GM12878 (cell line): ENCODE data around the gene RSPH1. TPM values are rescaled to one million over a fixed set of nuclear protein-coding genes. Genes with fewer than 3 reads are reported as not detected.

Experiments used
- ATAC-seq: fragments of 200-7000 bp; cut with Tn5 transposase; 3 replicates; pipeline ENCODE4 v1.9.1; 2020; ENCODE audit warnings: mild to moderate bottlenecking, moderate library complexity
- BruUV-seq: library from RNA; stranded (reverse); fragments of 400-500 nt; replicated peaks from 2 replicates; lab custom pipeline; 2021; lab: Mats Ljungman, UMichigan
- CTCF ChIA-PET: fragments of 300-600 bp; sonication (Branson Sonifier 250); formaldehyde crosslinking; extraction: SDS; loops from one replicate; lab custom pipeline; 2021; ENCODE audit warnings: inconsistent platforms; lab: Yijun Ruan, JAX
- POLR2A ChIA-PET: fragments of 350-600 bp; formaldehyde crosslinking; extraction: SDS; loops from one replicate; lab custom pipeline; 2021; ENCODE audit warnings: inconsistent platforms; lab: Charles Lee
- RAD21 ChIA-PET: fragments of 300-600 bp; sonication (Branson Sonifier 250); formaldehyde crosslinking; loops from one replicate; lab custom pipeline; 2023; ENCODE audit warnings: antibody characterized with exemption; ENCODE audit not compliant: unreplicated experiment; lab: Charles Lee
- SMC1A ChIA-PET: fragments of 300-600 bp; sonication (Branson Sonifier 250); formaldehyde crosslinking; loops from one replicate; lab custom pipeline; 2023; ENCODE audit not compliant: unreplicated experiment, uncharacterized antibody; lab: Charles Lee
- DNase-seq: peaks from one replicate; pipeline ENCODE4 v3.0.0-alpha.2; 2011; ENCODE audit warnings: low read depth, low spot score
- FAIRE-seq: peaks from 3 replicates; lab custom pipeline; 2011; peaks lifted over from hg19 to GRCh38; lab: Jason Lieb, UNC
- H2AFZ ChIP-seq: 2 replicates; pipeline ENCODE4 v1.6.0; 2011; ENCODE audit warnings: low read depth, low read length, control low read depth; ENCODE audit not compliant: control insufficient read depth
- H3K27ac ChIP-seq: 2 replicates; pipeline ENCODE4 v1.5.1; 2011; ENCODE audit warnings: control low read depth; ENCODE audit not compliant: control insufficient read depth, insufficient read depth
- H3K27me3 ChIP-seq, 2 experiments: replicated peaks in 1 of 2; 2 replicates each; pipeline versions ENCODE4 v1.6.0 to v1.6.1; 2011; ENCODE audit warnings: low read length in 1 of 2; ENCODE audit not compliant: control insufficient read depth in 2 of 2, insufficient read depth in 2 of 2
- H3K36me3 ChIP-seq, 2 experiments: 2 replicates each; pipeline ENCODE4 v1.5.1; 2011; ENCODE audit warnings: low read length in 1 of 2; ENCODE audit not compliant: control insufficient read depth in 2 of 2, insufficient read depth in 2 of 2
- H3K4me1 ChIP-seq: 2 replicates; pipeline ENCODE4 v1.6.1; 2011; ENCODE audit warnings: mild to moderate bottlenecking, low read length, moderate library complexity, mixed read lengths; ENCODE audit not compliant: control insufficient read depth, insufficient read depth
- H3K4me2 ChIP-seq: 2 replicates; pipeline ENCODE4 v1.6.0; 2011; ENCODE audit warnings: control low read depth; ENCODE audit not compliant: control insufficient read depth, insufficient read depth
- H3K4me3 ChIP-seq: fragments of 200-600 bp; sonication (generic); 2 replicates; pipeline ENCODE4 v1.5.1; 2016
- H3K79me2 ChIP-seq: 2 replicates; pipeline ENCODE4 v1.6.0; 2011; ENCODE audit warnings: low read length; ENCODE audit not compliant: control insufficient read depth, insufficient read depth
- H3K9ac ChIP-seq: 2 replicates; pipeline ENCODE4 v1.8.0; 2011; ENCODE audit warnings: low read length, control low read depth, mixed read lengths; ENCODE audit not compliant: control insufficient read depth, insufficient read depth
- H3K9me3 ChIP-seq: replicated peaks from 3 replicates; pipeline ENCODE4 v1.5.1; 2011; ENCODE audit warnings: mild to moderate bottlenecking, low read length; ENCODE audit not compliant: control insufficient read depth, insufficient read depth
- H4K20me1 ChIP-seq: 2 replicates; pipeline ENCODE4 v1.6.0; 2011; ENCODE audit not compliant: control insufficient read depth, insufficient read depth
- EZH2 ChIP-seq: IDR thresholded peaks from 2 replicates; pipeline ENCODE4 v1.6.1; 2012; ENCODE audit warnings: low read depth, mild to moderate bottlenecking, control low read depth, inconsistent platforms, low read length, borderline replicate concordance; ENCODE audit not compliant: control insufficient read depth
- IRF3 ChIP-seq: fragments of 450-650 bp; IDR thresholded peaks from 2 replicates; pipeline ENCODE4 v1.6.1; 2014; ENCODE audit warnings: mild to moderate bottlenecking
- NFIC ChIP-seq: IDR thresholded peaks from 2 replicates; pipeline ENCODE4 v1.6.1; 2012; ENCODE audit warnings: low read depth, mild to moderate bottlenecking, inconsistent platforms, low read length, moderate library complexity
- PML ChIP-seq: IDR thresholded peaks from 2 replicates; pipeline ENCODE4 v1.6.1; 2012; ENCODE audit warnings: low read length, inconsistent platforms
- POU2F2 ChIP-seq: IDR thresholded peaks from 3 replicates; pipeline ENCODE4 v1.6.1; 2011; ENCODE audit warnings: low read depth, mild to moderate bottlenecking, low read length, borderline replicate concordance
- SRF ChIP-seq, 2 experiments: IDR thresholded peaks; 2 replicates each; pipeline ENCODE4 v1.6.1; 2011; ENCODE audit warnings: low read depth in 2 of 2, low read length in 2 of 2, mild to moderate bottlenecking in 1 of 2, moderate library complexity in 1 of 2
- TARDBP ChIP-seq: IDR thresholded peaks from 2 replicates; pipeline ENCODE4 v1.6.1; 2016; ENCODE audit warnings: borderline replicate concordance
- WGBS: methylation state at CpG from one replicate; pipeline ENCODE4 v1.1.6; 2016; ENCODE audit warnings: low lambda C conversion rate; ENCODE audit not compliant: insufficient replicate concordance, insufficient coverage; ENCODE audit errors: missing lambda C conversion rate; 5-methylcytosine and 5-hydroxymethylcytosine counted together
- in situ Hi-C: fragments of 300-500 bp; cut with MboI; formaldehyde crosslinking; loops from 9 replicates; pipeline ENCODE4 v1.14.3; 2018; ENCODE audit warnings: mixed read lengths
- intact Hi-C: fragments of 100-400 bp; cut with micrococcal nuclease; formaldehyde crosslinking; loops from one replicate; pipeline ENCODE4 v1.14.2; 2022; ENCODE audit not compliant: unreplicated experiment
- polyA plus RNA-seq, 11 experiments: library from polyadenylated mRNA; depleted of rRNA in 4 of 11; unstranded in 6 of 11; stranded (reverse) in 5 of 11; fragments of >200 nt; fragmentation: Nextera tagmentation in 4 of 11; fragmentation: Illumina TruSeq in 1 of 11; extraction: Ambion mirVana in 4 of 11; extraction: Trizol in 1 of 11; gene quantifications; 1 replicate in 1 of 11; 2 replicates in 10 of 11; pipeline versions ENCODE4 v1.2.1 to v1.2.3, GENCODE V29; 2011 to 2016; ENCODE audit warnings: inconsistent platforms in 2 of 11, missing spikeins in 2 of 11, low read depth in 1 of 11
- total RNA-seq, 4 experiments: library from RNA; depleted of rRNA in 3 of 4; stranded (reverse); fragments of >200 nt in 3 of 4; fragmentation: Illumina TruSeq in 1 of 4; extraction: Trizol in 1 of 4; gene quantifications; 2 replicates each; pipeline versions ENCODE4 v1.2.1 to v1.2.3, GENCODE V29; 2013 to 2021

Gene RSPH1
- total and polyA plus RNA-seq, 10 of the 15 experiments (the other 5 are each of a cell fraction or from before 2014, with no cell fraction given) = 0.11 to 1.4 (median 0.38) TPM

DNA sequence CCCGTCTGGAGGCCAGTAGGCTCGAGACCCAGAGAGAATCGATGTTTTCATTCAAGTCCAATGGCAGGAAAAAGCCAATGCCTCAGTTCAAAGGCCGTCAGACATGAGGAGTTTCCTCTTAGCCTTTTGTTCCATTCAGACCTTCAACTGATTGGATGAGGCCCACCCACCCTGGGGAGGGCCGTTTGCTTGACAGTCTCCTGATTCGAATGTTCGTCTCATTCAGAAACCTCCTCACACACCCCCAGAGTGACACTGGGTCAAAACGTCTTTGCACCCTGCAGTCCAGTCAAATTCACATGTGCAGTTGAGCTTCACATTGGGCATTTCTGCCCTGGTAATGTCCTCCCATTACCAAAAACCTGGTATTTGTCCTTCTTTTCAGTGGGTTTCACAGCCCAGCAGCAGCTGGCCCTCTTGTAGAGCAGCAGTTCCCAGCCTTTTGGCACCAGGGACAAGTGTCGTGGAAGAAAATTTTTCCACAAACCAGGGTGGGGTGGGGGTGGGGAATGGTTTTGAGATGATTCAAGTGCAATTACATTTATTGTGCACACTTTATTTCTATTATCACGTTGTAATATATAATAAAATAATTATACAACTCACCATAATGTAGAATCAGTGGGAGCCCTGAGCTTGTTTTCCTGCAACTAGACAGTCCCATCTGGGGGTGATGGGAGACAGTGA lies 40.1 kb downstream of the RSPH1 start:
- RAD21 ChIA-PET = interaction anchor here (0.8 to 2.7 kb wide), 16 partner anchors 10 to 197 kb away, joined by 3 to 22 read pairs (median 4); partner anchors contain the start of genes RSPH1 and SLC37A1
- TF ChIP-seq SRF (IDR thresholded peaks at IDR 0.05; ENCODE audit: low read depth in 2 of 2, low read length in 2 of 2) (no peak), IRF3 (no peak), POU2F2 (no peak), TARDBP (no peak), PML (no peak), EZH2 (no peak), NFIC (no peak)
- POLR2A ChIA-PET = interaction anchor here (0.6 to 8.6 kb wide), 3 partner anchors 13 to 80 kb away, joined by 3 to 54 read pairs (median 4); no protein-coding TSS in a partner anchor

More for the DNA sequence above, 40.1 kb downstream of the RSPH1 start:
- FAIRE-seq = no peak
- CTCF ChIA-PET = interaction anchor here (1.2 to 9.7 kb wide), 8 partner anchors 12 to 311 kb away, joined by 3 to 117 read pairs (median 6); partner anchors contain the start of gene RSPH1
- H3K4me3 ChIP-seq = no peak overlapping the region
- no peaks in the 10 kb centered on the region for H3K36me3 ChIP-seq
- H3K9ac ChIP-seq = no peak overlapping the region
- no peak overlapping the region for H2AFZ ChIP-seq
- no TSS peak for BruUV-seq
- intact Hi-C loops = no loop called here
- in situ Hi-C loops = no loop called here
- H3K27me3 ChIP-seq = no peaks in the 10 kb centered on the region
- no peak for ATAC-seq
- SMC1A ChIA-PET = interaction anchor here (0.6 to 3.7 kb wide), 12 partner anchors 11 to 145 kb away, joined by 3 to 35 read pairs (median 4); no protein-coding TSS in a partner anchor
- no peaks in the 10 kb centered on the region for H3K79me2 ChIP-seq
- DNase-seq = no peak
- H3K27ac ChIP-seq = no peak overlapping the region
- WGBS = 64% methylated on average over 10 of the region's 10 CpGs
- H4K20me1 ChIP-seq = no peaks in the 10 kb centered on the region
- no peaks in the 10 kb centered on the region; the same call in 2 of the 3 replicates for H3K9me3 ChIP-seq
- peaks cover 13% of the 10 kb centered on the region for H3K4me1 ChIP-seq
- no peak overlapping the region for H3K4me2 ChIP-seq
